Suprapubic skin (tissue), 4 donors: ENCODE results near the gene CCDC85A.

ENCODE experiments used
- EP300 ChIP-seq: sonication (generic); formaldehyde crosslinking; IDR thresholded peaks from one replicate; pipeline ENCODE4 v1.6.1; 2017; ENCODE audit warnings: antibody characterized with exemption
- POLR2A ChIP-seq, 2 donors: fragments of 450-650 bp; IDR thresholded peaks; one replicate each; pipeline ENCODE4 v1.6.1; 2017; ENCODE audit warnings: antibody characterized with exemption in 2 of 2, mild to moderate bottlenecking in 2 of 2, moderate library complexity in 2 of 2
- POLR2AphosphoS5 ChIP-seq, 3 donors: sonication (generic); formaldehyde crosslinking; IDR thresholded peaks; one replicate each; pipeline ENCODE4 v1.6.1; 2017; ENCODE audit warnings: antibody characterized with exemption in 3 of 3
- TF ChIP-seq, protein P1 (sequence below), 2 donors: fragments of 200-600 bp in 1 of 2; fragments of 450-650 bp in 1 of 2; sonication (generic) in 1 of 2; IDR thresholded peaks; one replicate each; pipeline ENCODE4 v1.5.1; 2016 to 2019; ENCODE audit warnings: antibody characterized with exemption in 2 of 2, mild to moderate bottlenecking in 1 of 2, moderate library complexity in 1 of 2

DNA sequence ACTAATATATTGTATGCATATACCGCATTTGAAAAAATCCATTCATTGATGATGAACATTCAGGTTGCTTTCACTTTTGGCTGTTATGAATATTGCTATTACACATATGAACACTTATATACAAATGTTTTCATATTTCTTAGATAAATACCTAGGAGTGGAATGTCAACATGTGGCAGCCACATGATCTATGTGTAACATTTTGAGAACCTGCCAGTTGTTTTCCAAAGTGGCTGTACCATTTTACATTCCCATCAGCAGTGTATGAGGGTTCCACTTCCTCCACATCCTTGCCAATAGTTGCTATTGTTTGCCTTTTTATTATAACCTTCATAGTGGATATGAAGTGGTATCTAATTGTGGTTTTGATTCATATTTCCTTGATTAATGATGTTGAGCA is 40.5 kb downstream of the CCDC85A start:
- TF ChIP-seq POLR2AphosphoS5 (IDR thresholded peaks at IDR 0.05) = no peak
- TF ChIP-seq EP300 = no peak
- TF ChIP-seq, protein P1, sequence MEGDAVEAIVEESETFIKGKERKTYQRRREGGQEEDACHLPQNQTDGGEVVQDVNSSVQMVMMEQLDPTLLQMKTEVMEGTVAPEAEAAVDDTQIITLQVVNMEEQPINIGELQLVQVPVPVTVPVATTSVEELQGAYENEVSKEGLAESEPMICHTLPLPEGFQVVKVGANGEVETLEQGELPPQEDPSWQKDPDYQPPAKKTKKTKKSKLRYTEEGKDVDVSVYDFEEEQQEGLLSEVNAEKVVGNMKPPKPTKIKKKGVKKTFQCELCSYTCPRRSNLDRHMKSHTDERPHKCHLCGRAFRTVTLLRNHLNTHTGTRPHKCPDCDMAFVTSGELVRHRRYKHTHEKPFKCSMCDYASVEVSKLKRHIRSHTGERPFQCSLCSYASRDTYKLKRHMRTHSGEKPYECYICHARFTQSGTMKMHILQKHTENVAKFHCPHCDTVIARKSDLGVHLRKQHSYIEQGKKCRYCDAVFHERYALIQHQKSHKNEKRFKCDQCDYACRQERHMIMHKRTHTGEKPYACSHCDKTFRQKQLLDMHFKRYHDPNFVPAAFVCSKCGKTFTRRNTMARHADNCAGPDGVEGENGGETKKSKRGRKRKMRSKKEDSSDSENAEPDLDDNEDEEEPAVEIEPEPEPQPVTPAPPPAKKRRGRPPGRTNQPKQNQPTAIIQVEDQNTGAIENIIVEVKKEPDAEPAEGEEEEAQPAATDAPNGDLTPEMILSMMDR (IDR thresholded peaks at IDR 0.05) = no peak
- no peak for TF ChIP-seq POLR2A (IDR thresholded peaks at IDR 0.05)
